NCI-H2081 treated with DMSO at 0.1 percent for 48 hours (cell line): ENCODE data around the gene DCANP1.
"Not testable (repeated sequence)": the region's sequence is repeated elsewhere in the genome, so short reads cannot be mapped to it uniquely, and the experiment has no call there.

Source experiments
- DNase-seq: peaks from one replicate; lab custom pipeline; 2025; lab: John Stamatoyannopoulos, UW

Gene DCANP1, protein sequence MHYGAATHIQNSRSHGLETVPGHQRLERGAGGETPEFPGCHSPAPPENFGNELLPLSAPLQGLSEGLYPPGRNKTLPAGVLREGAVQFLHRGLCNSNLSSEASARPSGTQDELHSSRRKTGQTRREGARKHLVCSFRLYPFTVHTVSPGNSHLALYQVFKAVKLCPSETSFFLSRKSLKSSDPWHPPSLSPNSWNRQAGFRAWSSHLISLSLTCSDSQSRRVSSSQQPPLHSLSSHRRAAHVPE

GRCh38 chr5:135447298-135447929 lies at the start of gene DCANP1:
TSS of gene DCANP1 (minus strand) at chr5:135447348. CDS start at chr5:135447108, 240 bp downstream.
- DNase-seq, result no peak

- not testable (repeated sequence) for DNase-seq
Observed at GRCh38 chr5:135495531-135495930, 48.4 kb upstream of the DCANP1 start.

- DNase-seq, result no peak
Observed at GRCh38 chr5:135494196-135494595, 47.0 kb upstream of the DCANP1 start.

GRCh38 chr5:135493406-135494180 lies 46.4 kb upstream of the DCANP1 start:
- DNase-seq, result no peak

DNA sequence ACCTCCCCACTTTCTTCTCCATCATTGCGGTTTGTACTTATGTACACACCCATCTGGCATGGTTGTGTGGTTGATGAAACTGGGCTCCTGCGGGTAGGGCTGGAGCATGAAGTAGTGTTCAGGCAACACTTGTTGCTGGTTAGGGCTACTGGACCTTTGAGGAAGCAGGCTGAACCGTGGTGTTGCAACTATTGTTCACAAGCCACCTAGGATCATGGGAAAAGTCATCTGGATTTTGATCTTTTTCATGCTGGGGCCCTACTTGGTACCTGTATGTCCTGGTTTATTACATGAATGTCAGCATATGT lies 45.1 kb upstream of the DCANP1 start:
- DNase-seq, result no peak

DNA sequence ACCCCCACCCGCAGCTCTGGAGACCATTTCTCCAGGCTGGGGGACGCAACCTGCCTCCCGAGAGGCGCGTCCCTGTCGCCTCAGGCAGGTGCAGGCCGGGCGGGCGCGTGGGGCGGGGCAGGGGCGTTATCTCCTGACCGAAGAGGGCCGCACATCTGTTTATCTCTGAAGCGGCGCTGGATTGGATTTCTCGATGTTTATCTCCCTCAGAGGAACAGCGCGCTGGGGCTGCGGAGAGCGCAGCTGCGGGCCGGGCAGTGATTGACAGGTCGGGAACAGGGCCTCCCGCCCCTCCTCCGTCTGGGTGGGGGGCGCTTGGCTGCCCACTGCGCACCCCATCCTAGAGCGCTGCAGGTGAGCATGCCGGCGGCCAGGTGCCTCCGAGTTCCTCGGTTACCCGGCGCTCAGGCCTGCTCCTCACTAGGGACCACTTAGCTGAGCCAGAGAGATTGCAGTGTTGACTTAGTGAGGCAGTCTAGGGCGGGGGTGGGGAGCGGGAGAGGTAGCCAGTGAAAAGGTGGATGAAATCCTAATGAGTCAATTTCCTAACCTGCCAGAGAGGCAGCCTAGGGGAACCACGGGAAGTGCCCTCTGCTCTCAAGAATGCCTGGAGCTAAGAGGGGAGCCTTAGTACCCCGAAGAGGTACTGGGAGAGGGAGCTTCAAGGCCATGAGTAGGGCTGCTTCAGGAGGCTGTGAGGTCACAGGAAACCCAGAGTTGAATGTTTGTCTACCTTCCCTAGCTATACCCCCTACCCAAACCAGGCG lies 44.6 kb upstream of the DCANP1 start:
- no peak for DNase-seq

DNA sequence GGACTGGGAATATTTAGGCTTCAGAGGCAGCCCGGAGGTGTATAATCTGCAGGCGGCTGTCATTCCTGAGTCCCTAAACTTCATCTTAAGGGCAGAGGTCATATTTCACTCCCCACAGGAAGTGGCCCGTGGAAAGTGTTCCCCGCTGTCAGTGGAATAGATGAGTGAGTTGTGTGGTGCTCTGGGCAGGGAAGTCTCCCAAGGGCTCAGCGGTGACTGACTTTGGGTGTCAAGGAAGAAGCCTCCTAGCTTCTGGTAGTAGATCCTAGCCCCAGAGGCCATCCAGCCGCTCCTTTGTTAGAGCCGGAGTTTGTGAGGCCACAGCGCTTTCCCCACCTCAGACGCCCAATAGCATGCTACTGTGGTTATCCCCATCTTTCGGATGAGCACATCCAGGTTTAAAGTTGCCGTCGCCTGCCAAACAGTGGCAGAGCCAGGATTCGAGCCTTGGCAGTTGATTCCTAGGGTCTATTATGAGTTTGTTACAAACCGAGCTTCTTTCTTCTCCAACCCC lies 43.9 kb upstream of the DCANP1 start:
- no peak for DNase-seq

- no peak for DNase-seq
Observed at GRCh38 chr5:135490245-135491037, 43.3 kb upstream of the DCANP1 start.

- no peak for DNase-seq
Observed at GRCh38 chr5:135489466-135490244, 42.5 kb upstream of the DCANP1 start.

- no peak for DNase-seq
Observed at GRCh38 chr5:135488727-135489465, 41.7 kb upstream of the DCANP1 start.

- DNase-seq, result no peak
Observed at GRCh38 chr5:135487839-135488514, 40.8 kb upstream of the DCANP1 start.

DNA sequence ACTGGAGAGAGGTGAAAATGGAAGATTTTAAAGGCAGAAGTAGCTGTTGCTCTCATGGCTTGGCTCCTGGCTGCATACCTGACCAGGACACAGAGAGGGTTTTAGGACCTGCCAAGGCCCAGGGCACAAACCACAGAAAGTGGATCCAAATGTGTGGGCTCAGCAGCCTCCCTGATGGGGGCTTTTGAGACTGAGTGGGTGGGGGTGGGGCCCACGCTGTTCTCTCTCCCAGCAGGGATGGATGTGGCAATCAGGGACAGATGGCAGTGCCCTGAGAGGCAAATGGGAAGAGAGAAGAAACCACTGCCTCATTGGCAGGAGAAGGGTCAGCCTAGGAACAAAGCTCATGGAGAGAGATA lies 39.9 kb upstream of the DCANP1 start:
- no peak for DNase-seq

DNA sequence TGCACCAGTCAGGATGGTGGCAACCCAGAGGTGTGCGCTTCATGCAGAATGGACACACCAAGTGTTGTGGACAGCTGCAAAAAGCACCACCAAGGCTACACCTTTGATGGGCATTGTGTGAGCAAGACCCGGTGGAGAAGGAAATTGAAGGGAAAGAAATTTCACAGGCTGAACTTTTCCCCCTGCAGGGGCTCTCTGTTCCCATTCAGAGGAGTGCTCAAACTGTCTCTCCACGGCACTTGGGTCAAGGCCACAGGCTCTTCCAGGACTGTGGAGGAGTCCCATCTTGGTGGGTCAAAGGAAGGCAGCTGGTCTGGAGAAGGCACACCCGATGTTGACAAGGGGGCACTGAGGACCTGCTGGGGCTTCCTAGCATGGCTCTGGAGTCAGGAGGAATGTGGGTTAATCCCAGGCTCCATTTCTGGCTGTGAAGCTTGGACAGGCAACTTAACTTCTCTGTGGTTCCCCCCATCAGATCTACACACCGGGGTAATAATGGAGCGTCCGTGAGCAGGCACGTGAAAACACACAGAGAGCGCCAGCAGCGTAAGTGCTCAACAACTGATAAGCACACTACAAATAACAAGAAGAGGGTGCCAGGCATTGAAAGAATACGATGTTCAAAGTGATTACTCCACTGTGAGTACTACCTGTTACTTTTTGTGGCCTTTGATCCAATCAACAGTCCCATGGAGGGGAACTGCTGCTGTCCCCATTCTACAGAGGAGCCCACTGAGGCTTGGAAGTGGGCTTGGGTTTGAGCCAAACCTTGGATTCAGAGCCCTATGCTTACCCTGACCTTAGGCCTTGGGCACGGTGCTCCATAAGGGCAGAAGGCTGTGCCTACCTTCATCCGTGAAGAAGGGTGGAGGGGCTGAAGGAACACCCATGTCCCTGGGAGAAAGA lies 39.2 kb upstream of the DCANP1 start:
- DNase-seq, result no peak

DNA sequence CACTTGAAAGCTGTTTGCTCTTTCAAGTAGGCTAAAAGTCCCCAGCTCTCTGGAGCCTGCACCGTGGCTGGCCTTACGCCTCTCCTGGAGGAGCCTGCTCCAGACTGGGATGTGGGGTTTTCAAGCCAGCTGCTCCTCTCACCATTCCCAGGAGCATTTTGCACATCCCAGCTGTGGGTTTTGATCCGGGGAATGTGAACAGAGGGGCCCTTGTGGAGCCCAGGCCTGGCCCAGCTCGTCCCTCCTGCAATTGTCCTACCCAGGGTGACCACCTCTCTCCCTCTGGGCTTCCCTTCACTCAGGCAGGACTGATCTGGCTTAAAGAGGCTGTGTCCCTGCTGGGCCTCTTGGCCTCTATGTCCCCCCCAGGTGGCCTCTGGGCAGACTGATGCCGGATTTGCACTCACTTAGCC lies 37.5 kb upstream of the DCANP1 start:
- DNase-seq, result no peak

DNA sequence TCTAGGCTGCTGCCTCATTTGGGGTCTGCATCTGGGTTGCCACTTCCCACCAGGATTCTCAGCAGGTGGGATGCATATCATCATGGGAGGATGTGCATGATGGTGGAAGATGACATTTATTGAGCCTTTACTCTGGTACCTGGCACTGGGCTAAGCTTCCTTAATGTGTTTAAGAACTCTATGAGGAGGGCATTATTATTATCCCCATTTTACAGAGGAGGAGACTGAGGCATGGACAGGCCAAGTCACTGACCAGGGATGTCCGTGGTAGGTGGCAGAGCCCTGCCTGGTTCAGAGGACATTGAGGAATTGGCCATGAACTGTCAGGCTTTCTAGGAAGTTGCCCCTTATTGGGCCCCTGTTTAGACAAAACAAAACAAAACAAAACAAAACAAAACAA lies 36.1 kb upstream of the DCANP1 start:
- no peak for DNase-seq

GRCh38 chr5:135482381-135482933 lies 35.3 kb upstream of the DCANP1 start:
- no peak for DNase-seq

DNA sequence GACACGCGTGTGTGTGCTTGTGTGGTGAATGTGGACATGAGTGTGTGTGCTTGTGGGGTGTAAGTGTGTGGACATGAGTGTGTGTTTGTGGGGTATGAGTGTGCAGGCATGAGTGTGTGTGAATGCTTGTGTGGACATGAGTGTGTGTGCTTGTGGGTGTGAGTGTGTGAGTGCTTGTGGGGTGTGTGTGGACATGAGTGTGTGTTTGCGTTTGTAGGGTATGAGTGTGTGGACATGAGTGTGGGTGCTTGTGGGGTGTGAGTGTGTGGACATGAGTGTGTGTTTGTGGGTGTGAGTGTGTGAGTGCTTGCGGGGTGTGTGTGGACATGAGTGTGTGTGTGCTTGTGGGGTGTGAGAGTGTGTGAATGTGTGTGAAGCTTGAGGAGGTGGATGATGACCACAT lies 34.8 kb upstream of the DCANP1 start:
- DNase-seq, result no peak

DNA sequence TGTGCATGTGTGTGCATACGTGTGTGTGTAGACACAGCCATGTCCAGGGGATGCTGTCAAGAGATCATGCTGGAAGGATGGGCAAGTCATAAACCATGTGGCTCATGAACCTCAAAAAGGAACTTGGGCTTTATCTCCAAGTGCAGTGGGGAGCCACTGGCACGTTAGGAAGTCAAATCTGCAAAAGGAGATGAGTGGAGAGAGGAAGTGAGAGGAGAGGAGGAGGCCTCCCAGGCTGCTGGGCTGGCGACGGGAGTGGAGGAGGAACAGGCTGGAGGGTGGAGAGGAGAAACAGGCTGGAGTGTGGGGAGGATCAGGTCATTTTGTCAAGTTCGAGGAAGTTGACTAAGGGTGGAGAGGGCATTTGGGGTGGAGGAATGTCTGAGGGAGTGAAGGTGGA lies 34.2 kb upstream of the DCANP1 start:
- no peak for DNase-seq
